Mesenchymal stem cell (in vitro differentiated cells and primary cell): ENCODE measurements around the gene PSMG2.

ENCODE experiments used
- DNase-seq: peaks from one replicate; pipeline ENCODE4 v3.0.0-alpha.2; 2013
- H2AFZ ChIP-seq: one replicate; pipeline ENCODE4 v1.6.1; 2013; ENCODE audit warnings: low read depth, mild to moderate bottlenecking, control low read depth, inconsistent platforms, low read length, moderate library complexity
- H2AK5ac ChIP-seq: 2 replicates; pipeline ENCODE4 v1.6.1; 2013; ENCODE audit warnings: low read length, moderate library complexity, mild to moderate bottlenecking, inconsistent platforms; ENCODE audit not compliant: severe bottlenecking
- H2BK120ac ChIP-seq: one replicate; pipeline ENCODE4 v1.6.1; 2013; ENCODE audit warnings: low read depth, mild to moderate bottlenecking, inconsistent platforms, low read length, moderate library complexity
- H2BK12ac ChIP-seq, 2 experiments: one replicate each; pipeline ENCODE4 v1.6.1; 2013; ENCODE audit warnings: inconsistent platforms in 2 of 2, low read length in 2 of 2, mild to moderate bottlenecking in 2 of 2, moderate library complexity in 2 of 2, control low read depth in 1 of 2
- H2BK15ac ChIP-seq: one replicate; pipeline ENCODE4 v1.6.1; 2013; ENCODE audit warnings: mild to moderate bottlenecking, low read depth, inconsistent platforms; ENCODE audit not compliant: poor library complexity, severe bottlenecking
- H2BK5ac ChIP-seq: 2 replicates; pipeline ENCODE4 v1.6.1; 2013; ENCODE audit warnings: low read depth, mild to moderate bottlenecking, low read length, control low read depth, inconsistent platforms; ENCODE audit not compliant: poor library complexity, severe bottlenecking
- H3K14ac ChIP-seq, 2 experiments: one replicate each; pipeline ENCODE4 v1.6.1; 2013; ENCODE audit warnings: inconsistent platforms in 2 of 2, low read length in 2 of 2, control low read depth in 1 of 2, mild to moderate bottlenecking in 1 of 2, moderate library complexity in 1 of 2
- H3K18ac ChIP-seq, 2 experiments: one replicate each; pipeline ENCODE4 v1.6.1; 2013; ENCODE audit warnings: inconsistent platforms in 2 of 2, low read length in 2 of 2, control low read depth in 1 of 2, low read depth in 1 of 2, mild to moderate bottlenecking in 1 of 2
- H3K23ac ChIP-seq, 2 experiments: one replicate each; pipeline ENCODE4 v1.6.1; 2013; ENCODE audit warnings: inconsistent platforms in 2 of 2, low read length in 2 of 2, mild to moderate bottlenecking in 2 of 2, moderate library complexity in 2 of 2, control low read depth in 1 of 2
- H3K27ac ChIP-seq: 2 replicates; pipeline ENCODE4 v1.5.1; 2013; ENCODE audit warnings: mild to moderate bottlenecking, moderate library complexity, low read length, control low read depth, inconsistent platforms; ENCODE audit not compliant: poor library complexity, severe bottlenecking
- H3K27me3 ChIP-seq, 2 experiments: 2 replicates each; pipeline versions ENCODE4 v1.6.1 to v1.7.0; 2013; ENCODE audit warnings: low read length in 2 of 2, mild to moderate bottlenecking in 2 of 2, moderate library complexity in 2 of 2, control low read depth in 1 of 2, inconsistent platforms in 1 of 2; ENCODE audit not compliant: control insufficient read depth in 1 of 2, insufficient read depth in 1 of 2
- H3K36me3 ChIP-seq, 2 experiments: 2 replicates each; pipeline versions ENCODE4 v1.6.1 to v1.7.0; 2013; ENCODE audit warnings: low read length in 2 of 2, control low read depth in 1 of 2, inconsistent platforms in 1 of 2, low read depth in 1 of 2, mild to moderate bottlenecking in 1 of 2; ENCODE audit not compliant: insufficient read depth in 2 of 2, control insufficient read depth in 1 of 2
- H3K4ac ChIP-seq, 2 experiments: one replicate each; pipeline ENCODE4 v1.6.1; 2013; ENCODE audit warnings: inconsistent platforms in 2 of 2, low read length in 2 of 2, mild to moderate bottlenecking in 2 of 2, moderate library complexity in 2 of 2, control low read depth in 1 of 2, low read depth in 1 of 2
- H3K4me1 ChIP-seq: 2 replicates; pipeline ENCODE4 v1.6.1; 2013; ENCODE audit warnings: low read depth, low read length, control low read depth; ENCODE audit not compliant: control insufficient read depth, insufficient read depth
- H3K4me2 ChIP-seq: 2 replicates; pipeline ENCODE4 v1.6.1; 2013; ENCODE audit warnings: low read length, mild to moderate bottlenecking, inconsistent platforms; ENCODE audit not compliant: poor library complexity, severe bottlenecking
- H3K4me3 ChIP-seq, 2 experiments: 2 replicates each; pipeline versions ENCODE4 v1.5.1 to v1.7.0; 2013; ENCODE audit warnings: low read length in 2 of 2, mild to moderate bottlenecking in 2 of 2, control low read depth in 1 of 2, low read depth in 1 of 2; ENCODE audit not compliant: insufficient read depth in 1 of 2
- H3K79me1 ChIP-seq: replicated peaks from 2 replicates; pipeline ENCODE4 v1.6.1; 2013; ENCODE audit warnings: mild to moderate bottlenecking, control low read depth, low read length, inconsistent platforms; ENCODE audit not compliant: poor library complexity, severe bottlenecking
- H3K9ac ChIP-seq: 2 replicates; pipeline ENCODE4 v1.7.0; 2013; ENCODE audit warnings: mild to moderate bottlenecking, low read length, moderate library complexity
- H3K9me3 ChIP-seq: 2 replicates; pipeline ENCODE4 v1.7.0; 2013; ENCODE audit warnings: mild to moderate bottlenecking, low read length; ENCODE audit not compliant: control insufficient read depth
- H4K8ac ChIP-seq: one replicate; pipeline ENCODE4 v1.6.1; 2013; ENCODE audit warnings: inconsistent platforms, mild to moderate bottlenecking, low read length, moderate library complexity
- H4K91ac ChIP-seq: one replicate; pipeline ENCODE4 v1.6.1; 2013; ENCODE audit warnings: mild to moderate bottlenecking, low read length, inconsistent platforms
- WGBS: methylation state at CpG from one replicate; pipeline ENCODE4 v1.1.7; 2013; ENCODE audit warnings: mixed read lengths; 5-methylcytosine and 5-hydroxymethylcytosine counted together

Gene PSMG2

GRCh38 chr18:12768625-12769024 is 65.8 kb downstream of the PSMG2 start:
- H3K4me1 ChIP-seq: peaks cover 5% of the 10 kb centered on the region
- no peak overlapping the region for H2BK5ac ChIP-seq
- no peak overlapping the region for H4K8ac ChIP-seq
- no peak overlapping the region for H3K9ac ChIP-seq
- H3K79me1 ChIP-seq: no peaks in the 10 kb centered on the region
- H3K36me3 ChIP-seq: no peaks in the 10 kb centered on the region
- no peak overlapping the region for H3K4ac ChIP-seq
- H3K9me3 ChIP-seq: no peaks in the 10 kb centered on the region
- no peak for DNase-seq
- 80% methylated on average over 3 of the region's 3 CpGs for WGBS
- H3K23ac ChIP-seq: no peak overlapping the region
- no peak overlapping the region for H4K91ac ChIP-seq
- H2AK5ac ChIP-seq: no peak overlapping the region
- H3K14ac ChIP-seq: no peak overlapping the region
- H3K27ac ChIP-seq: no peak overlapping the region
- peaks cover 0 to 8% of the 10 kb centered on the region in 2 experiments for H3K27me3 ChIP-seq
- H3K4me3 ChIP-seq: no peak overlapping the region
- H3K18ac ChIP-seq: no peak overlapping the region
- no peak overlapping the region for H2AFZ ChIP-seq
- no peak overlapping the region for H2BK12ac ChIP-seq
- no peak overlapping the region for H2BK15ac ChIP-seq
- H3K4me2 ChIP-seq: no peak overlapping the region
- no peak overlapping the region for H2BK120ac ChIP-seq

DNA sequence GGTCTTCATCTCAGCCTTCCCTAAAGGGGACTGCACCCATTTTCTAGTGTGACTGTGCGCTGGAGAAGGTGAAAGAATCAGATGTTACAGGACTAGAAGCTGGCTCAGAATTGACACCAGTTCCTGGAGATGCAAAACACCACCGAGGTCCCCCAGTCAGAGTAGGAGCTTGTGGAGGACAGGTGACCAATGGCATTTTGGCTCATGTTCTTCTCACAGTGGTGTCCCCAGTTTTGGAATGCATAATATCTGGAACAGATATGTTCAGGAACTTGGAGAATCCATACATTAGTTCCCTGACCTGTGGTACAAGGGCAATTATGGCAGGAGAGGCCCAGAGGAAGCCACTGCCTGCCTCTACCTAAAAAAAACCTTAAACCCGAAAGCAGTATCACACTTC is 66.3 kb downstream of the PSMG2 start:
- Histone ChIP-seq H3K79me1 (no peaks in the 10 kb centered on the region), H3K9me3 (no peaks in the 10 kb centered on the region), H2AK5ac (no peak overlapping the region), H4K8ac (no peak overlapping the region), H2BK5ac (no peak overlapping the region), H3K18ac (no peak overlapping the region), H2BK15ac (no peak overlapping the region), H2BK120ac (no peak overlapping the region), H3K4ac (no peak overlapping the region), H2AFZ (no peak overlapping the region), H4K91ac (no peak overlapping the region), H3K36me3 (no peaks in the 10 kb centered on the region), H3K27ac (no peak overlapping the region), H3K4me1 (peaks cover 5% of the 10 kb centered on the region), H3K23ac (no peak overlapping the region), H2BK12ac (no peak overlapping the region), H3K9ac (no peak overlapping the region), H3K4me3 (no peak overlapping the region), H3K14ac (no peak overlapping the region), H3K4me2 (no peak overlapping the region), H3K27me3 (peaks cover 0 to 8% of the 10 kb centered on the region in 2 experiments)
- 94% methylated on average over 2 of the region's 3 CpGs for WGBS
- no peak for DNase-seq

GRCh38 chr18:12769644-12770440 is 67.0 kb downstream of the PSMG2 start:
- DNase-seq: no peak
- H4K8ac ChIP-seq: no peak overlapping the region
- no peak overlapping the region for H3K23ac ChIP-seq
- WGBS: 69% methylated on average over 3 of the region's 4 CpGs
- H3K36me3 ChIP-seq: no peaks in the 10 kb centered on the region
- no peak overlapping the region for H3K14ac ChIP-seq
- H2BK12ac ChIP-seq: no peak overlapping the region
- no peak overlapping the region for H2AK5ac ChIP-seq
- H2BK120ac ChIP-seq: no peak overlapping the region
- no peak overlapping the region for H3K27ac ChIP-seq
- no peaks in the 10 kb centered on the region for H3K9me3 ChIP-seq
- no peak overlapping the region for H4K91ac ChIP-seq
- peaks cover 5% of the 10 kb centered on the region for H3K4me1 ChIP-seq
- no peak overlapping the region for H3K18ac ChIP-seq
- peaks cover 0 to 8% of the 10 kb centered on the region in 2 experiments for H3K27me3 ChIP-seq
- no peaks in the 10 kb centered on the region for H3K79me1 ChIP-seq
- no peak overlapping the region for H2BK5ac ChIP-seq
- H3K9ac ChIP-seq: no peak overlapping the region
- H3K4me2 ChIP-seq: no peak overlapping the region
- H3K4ac ChIP-seq: no peak overlapping the region
- no peak overlapping the region for H3K4me3 ChIP-seq
- no peak overlapping the region for H2AFZ ChIP-seq
- H2BK15ac ChIP-seq: no peak overlapping the region

- Histone ChIP-seq H3K36me3 (no peaks in the 10 kb centered on the region), H2BK5ac (no peak overlapping the region), H4K8ac (no peak overlapping the region), H3K23ac (no peak overlapping the region), H3K9ac (no peak overlapping the region), H3K79me1 (no peaks in the 10 kb centered on the region), H3K9me3 (no peaks in the 10 kb centered on the region), H2AK5ac (no peak overlapping the region), H4K91ac (no peak overlapping the region), H2AFZ (no peak overlapping the region), H3K4me3 (no peak overlapping the region), H2BK15ac (no peak overlapping the region), H3K4me2 (no peak overlapping the region), H3K14ac (no peak overlapping the region), H3K27me3 (peaks cover 0 to 8% of the 10 kb centered on the region in 2 experiments), H2BK12ac (no peak overlapping the region), H3K18ac (no peak overlapping the region), H3K4ac (no peak overlapping the region), H3K27ac (no peak overlapping the region), H3K4me1 (peaks cover 5% of the 10 kb centered on the region), H2BK120ac (no peak overlapping the region)
- no peak for DNase-seq
- WGBS: 94% methylated on average over 13 of the region's 15 CpGs
These were observed 67.8 kb downstream of the PSMG2 start for GRCh38 chr18:12770469-12771219.
